GM04503 (cell line): Measurements from ENCODE around the gene CADPS2.

Source experiments
- DNase-seq: peaks from one replicate; pipeline ENCODE4 v3.0.0-alpha.2; 2012; ENCODE audit warnings: low read depth

The CADPS2 gene

GRCh38 chr7:122364761-122365280, 521.4 kb downstream of the CADPS2 start:
- no peak for DNase-seq

GRCh38 chr7:122363144-122363543, 523.1 kb downstream of the CADPS2 start:
- no peak for DNase-seq

- no peak for DNase-seq
Observed at GRCh38 chr7:122362473-122362872, 523.8 kb downstream of the CADPS2 start.

GRCh38 chr7:122354656-122355055, 531.6 kb downstream of the CADPS2 start:
- DNase-seq = no peak

- no peak for DNase-seq
Observed at GRCh38 chr7:122352454-122352853, 533.8 kb downstream of the CADPS2 start.

- no peak for DNase-seq
Observed at GRCh38 chr7:122350701-122351100, 535.6 kb downstream of the CADPS2 start.

- DNase-seq = no peak
Observed at GRCh38 chr7:122344303-122344620, 542.0 kb downstream of the CADPS2 start.

- no peak for DNase-seq
Observed at GRCh38 chr7:122343601-122344302, 542.5 kb downstream of the CADPS2 start.

- DNase-seq = no peak
Observed at GRCh38 chr7:122340427-122340826, 545.8 kb downstream of the CADPS2 start.

- DNase-seq = no peak
Observed at GRCh38 chr7:122339145-122339904, 546.9 kb downstream of the CADPS2 start.

- DNase-seq = no peak
Observed at GRCh38 chr7:122337011-122337410, 549.2 kb downstream of the CADPS2 start.

- DNase-seq = no peak
Observed at GRCh38 chr7:122329145-122329802, 557.0 kb downstream of the CADPS2 start.

GRCh38 chr7:122327969-122328368, 558.3 kb downstream of the CADPS2 start:
- DNase-seq = no peak

GRCh38 chr7:122316467-122317388, 569.5 kb downstream of the CADPS2 start:
- DNase-seq = no peak

GRCh38 chr7:122315507-122316466, 570.5 kb downstream of the CADPS2 start:
- DNase-seq = no peak

GRCh38 chr7:122314284-122314683, 572.0 kb downstream of the CADPS2 start:
- no peak for DNase-seq

- DNase-seq = no peak
Observed at GRCh38 chr7:122312789-122313188, 573.5 kb downstream of the CADPS2 start.

- no peak for DNase-seq
Observed at GRCh38 chr7:122311734-122312450, 574.4 kb downstream of the CADPS2 start.

GRCh38 chr7:122311050-122311700, 575.1 kb downstream of the CADPS2 start:
- DNase-seq = no peak
